HCT116 (cell line): ENCODE measurements around the gene CES4A. TPM values are rescaled to one million over a fixed set of nuclear protein-coding genes. Genes with fewer than 3 reads are reported as not detected.

Experiments
- ATAC-seq: fragments of 200-7000 bp; cut with Tn5 transposase; 2 replicates; pipeline ENCODE4 v1.9.1; 2020; ENCODE audit warnings: mild to moderate bottlenecking, moderate library complexity
- BruUV-seq: library from RNA; stranded (reverse); fragments of 400-500 nt; replicated peaks from 2 replicates; lab custom pipeline; 2021; lab: Mats Ljungman, UMichigan
- CTCF ChIA-PET: fragments of 300-600 bp; sonication (Branson Sonifier 250); formaldehyde crosslinking; loops from one replicate; lab custom pipeline; 2021; ENCODE audit warnings: antibody characterized with exemption; lab: Charles Lee
- POLR2A ChIA-PET: fragments of 300-600, 350-600 bp; sonication (Branson Sonifier 250); formaldehyde crosslinking; loops from one replicate; lab custom pipeline; 2021; ENCODE audit warnings: antibody characterized with exemption; lab: Charles Lee
- RAD21 ChIA-PET, 2 experiments: fragments of 300-600 bp; sonication (Branson Sonifier 250); formaldehyde crosslinking; loops; one replicate each; lab custom pipeline; 2023; ENCODE audit warnings: low total read pairs in 2 of 2; ENCODE audit not compliant: uncharacterized antibody in 2 of 2, unreplicated experiment in 2 of 2, low non-redundant PET in 1 of 2; lab: Charles Lee
- DNase-seq: peaks from one replicate; pipeline ENCODE4 v3.0.0-alpha.2; 2010; ENCODE audit warnings: low read depth, low spot score
- H2AFZ ChIP-seq: fragments of 200-600 bp; shearing (Covaris generic), sonication (generic); 2 replicates; pipeline ENCODE4 v1.6.1; 2017; ENCODE audit warnings: low read depth, mixed run types, mixed read lengths, antibody characterized with exemption, low read length; ENCODE audit not compliant: poor library complexity, severe bottlenecking
- H3K27ac ChIP-seq: 2 replicates; pipeline ENCODE4 v1.5.1; 2012; ENCODE audit warnings: low read depth, low read length
- H3K27me3 ChIP-seq: fragments of 200-600 bp; sonication (generic); 2 replicates; pipeline ENCODE4 v1.6.1; 2016; ENCODE audit warnings: mixed run types, low read length, mixed read lengths; ENCODE audit not compliant: insufficient read depth
- H3K36me3 ChIP-seq, 2 experiments: fragments of 200-500 bp in 1 of 2; fragments of 200-600 bp in 1 of 2; sonication (Bioruptor generic) in 1 of 2; sonication (generic) in 1 of 2; 2 replicates each; pipeline versions ENCODE4 v1.5.1 to v1.6.1; 2014 to 2016; ENCODE audit warnings: low read length in 2 of 2, inconsistent platforms in 1 of 2, mixed read lengths in 1 of 2, mixed run types in 1 of 2; ENCODE audit not compliant: insufficient read depth in 2 of 2, control insufficient read depth in 1 of 2
- H3K4me1 ChIP-seq, 2 experiments: fragments of 200-600 bp in 1 of 2; sonication (generic) in 1 of 2; 2 replicates each; pipeline versions ENCODE4 v1.5.1 to v1.6.1; 2012 to 2017; ENCODE audit warnings: low read length in 2 of 2, inconsistent platforms in 1 of 2, mild to moderate bottlenecking in 1 of 2, mixed read lengths in 1 of 2, mixed run types in 1 of 2, moderate library complexity in 1 of 2; ENCODE audit not compliant: insufficient read depth in 2 of 2, control insufficient read depth in 1 of 2
- H3K4me2 ChIP-seq: fragments of 200-600 bp; sonication (generic); 2 replicates; pipeline ENCODE4 v1.6.1; 2017; ENCODE audit warnings: mixed run types, low read length, mixed read lengths
- H3K4me3 ChIP-seq, 2 experiments: fragments of 200-600 bp in 1 of 2; sonication (generic) in 1 of 2; replicated peaks in 1 of 2; 2 replicates each; pipeline ENCODE4 v1.5.1; 2011 to 2016; ENCODE audit warnings: low read length in 2 of 2, control low read depth in 1 of 2, low read depth in 1 of 2, mild to moderate bottlenecking in 1 of 2, mixed read lengths in 1 of 2, mixed run types in 1 of 2
- H3K79me2 ChIP-seq: fragments of 200-600 bp; sonication (generic); 2 replicates; pipeline ENCODE4 v1.6.1; 2017; ENCODE audit warnings: mild to moderate bottlenecking, mixed run types, low read length, moderate library complexity, mixed read lengths; ENCODE audit not compliant: insufficient read depth
- H3K9ac ChIP-seq: fragments of 200-600 bp; sonication (generic); 2 replicates; pipeline ENCODE4 v1.6.1; 2016; ENCODE audit warnings: low read length, mixed read lengths
- H3K9me2 ChIP-seq: fragments of 200-600 bp; sonication (generic), shearing (Covaris generic); 2 replicates; pipeline ENCODE4 v1.6.1; 2017; ENCODE audit warnings: mixed run types, mild to moderate bottlenecking, moderate library complexity; ENCODE audit not compliant: insufficient read depth
- H3K9me3 ChIP-seq, 2 experiments: fragments of 200-500 bp in 1 of 2; fragments of 200-600 bp in 1 of 2; sonication (Bioruptor generic) in 1 of 2; sonication (generic) in 1 of 2; 2 replicates each; pipeline ENCODE4 v1.6.1; 2014 to 2017; ENCODE audit warnings: low read length in 2 of 2, mixed read lengths in 2 of 2, inconsistent platforms in 1 of 2, low read depth in 1 of 2, mild to moderate bottlenecking in 1 of 2, mixed run types in 1 of 2, moderate library complexity in 1 of 2; ENCODE audit not compliant: control insufficient read depth in 1 of 2, insufficient read depth in 1 of 2
- H4K20me1 ChIP-seq: fragments of 200-600 bp; sonication (generic), shearing (Covaris generic); 2 replicates; pipeline ENCODE4 v1.6.1; 2017; ENCODE audit warnings: mixed run types, mild to moderate bottlenecking, moderate library complexity; ENCODE audit not compliant: insufficient read depth
- EZH2phosphoT487 ChIP-seq: fragments of 200-600 bp; IDR thresholded peaks from 2 replicates; pipeline ENCODE4 v1.6.1; 2018; ENCODE audit warnings: antibody characterized with exemption, borderline replicate concordance
- FOSL1 ChIP-seq: IDR thresholded peaks from 2 replicates; pipeline ENCODE4 v1.6.1; 2012; ENCODE audit warnings: low read depth
- REST ChIP-seq: IDR thresholded peaks from 2 replicates; pipeline ENCODE4 v1.6.1; 2012; ENCODE audit warnings: low read depth
- SIN3A ChIP-seq: IDR thresholded peaks from 2 replicates; pipeline ENCODE4 v1.6.1; 2012; ENCODE audit warnings: low read depth
- SP1 ChIP-seq: IDR thresholded peaks from 2 replicates; pipeline ENCODE4 v1.6.1; 2012; ENCODE audit warnings: low read depth
- SRF ChIP-seq: IDR thresholded peaks from 2 replicates; pipeline ENCODE4 v1.6.1; 2012; ENCODE audit warnings: low read depth
- TCF7L2 ChIP-seq: IDR thresholded peaks from 2 replicates; pipeline ENCODE4 v1.7.0; 2011; ENCODE audit warnings: borderline replicate concordance, inconsistent platforms; ENCODE audit not compliant: insufficient read depth, insufficient read length; ENCODE audit errors: extremely low read depth
- intact Hi-C: fragments of 100-400 bp; cut with micrococcal nuclease; formaldehyde crosslinking; loops from 2 replicates; pipeline ENCODE4 v1.10.0; 2022
- total RNA-seq: library from RNA; stranded (reverse); gene quantifications from one replicate; pipeline ENCODE4 v1.2.1, GENCODE V29; 2021; ENCODE audit not compliant: unreplicated experiment

CES4A gene
- total RNA-seq, 1 experiment from 2014 or later = not detected

- H4K20me1 ChIP-seq = no peaks in the 10 kb centered on the region
- no TSS peak for BruUV-seq
Observed at GRCh38 chr16:66968847-66969246, 19.5 kb upstream of the CES4A start.

GRCh38 chr16:66970775-66971720 is 17.3 kb upstream of the CES4A start:
- Histone ChIP-seq H4K20me1 (no peaks in the 10 kb centered on the region), H3K9me3 (no peaks in the 10 kb centered on the region), H3K9ac (peak overlapping the region; percentile 37), H3K27me3 (no peaks in the 10 kb centered on the region), H3K4me1 (peaks cover 40 to 55% of the 10 kb centered on the region in 2 experiments), H3K79me2 (no peaks in the 10 kb centered on the region), H3K36me3 (no peaks in the 10 kb centered on the region), H3K4me2 (peak overlapping the region; percentile 80), H2AFZ (no peak overlapping the region), H3K4me3 (peak overlapping the region in 1 of 2 experiments; percentile 31; a peak in 1 of 4 replicates), H3K9me2 (no peaks in the 10 kb centered on the region), H3K27ac (peak overlapping the region; percentile 6; the same call in 1 of the 2 replicates)
- intact Hi-C loops = no loop called here
- BruUV-seq = no TSS peak
- DNase-seq (no peak), ATAC-seq (peak; percentile 68)
- POLR2A ChIA-PET = no interaction called here
- TF ChIP-seq REST (no peak), FOSL1 (peak; percentile 40; the same call in 1 of the 2 replicates), SIN3A (no peak)
- RAD21 ChIA-PET = interaction anchor here in 1 of 2 experiments (0.9 kb wide), 1 partner anchor 17 kb away, joined by 3 read pairs; no protein-coding TSS in a partner anchor
- CTCF ChIA-PET = interaction anchor here (1.4 to 2.5 kb wide), 3 partner anchors 10 to 214 kb away, joined by 3 to 13 read pairs (median 3); partner anchors contain the start of gene CES3

More at GRCh38 chr16:66968847-66969246, 19.5 kb upstream of the CES4A start:
- H3K9ac ChIP-seq = peak overlapping the region; percentile 28; the same call in 1 of the 2 replicates
- peaks cover 40 to 55% of the 10 kb centered on the region in 2 experiments for H3K4me1 ChIP-seq
- no peaks in the 10 kb centered on the region for H3K27me3 ChIP-seq
- ChIA-PET POLR2A (no interaction called here), CTCF (interaction anchor here (0.8 kb wide), 1 partner anchor 8 kb away, joined by 3 read pairs; the partner anchor contains the start of gene CES3)
- peak; percentile 61 for ATAC-seq
- no peaks in the 10 kb centered on the region for H3K79me2 ChIP-seq
- TF ChIP-seq TCF7L2 (peak; percentile 75), SP1 (no peak), EZH2phosphoT487 (no peak), SRF (no peak)
- TF ChIP-seq, all 23 proteins: peak for 1
- Histone ChIP-seq H3K9me3 (no peaks in the 10 kb centered on the region), H3K27ac (no peak overlapping the region), H3K36me3 (no peaks in the 10 kb centered on the region), H3K4me2 (peak overlapping the region; percentile 80), H2AFZ (no peak overlapping the region), H3K9me2 (no peaks in the 10 kb centered on the region), H3K4me3 (peak overlapping the region in 1 of 2 experiments; percentile 26; a peak in 1 of 4 replicates)
- RAD21 ChIA-PET = no interaction called here
- DNase-seq = no peak
- intact Hi-C loops = no loop called here
